ENCODE data around the gene EEIG2. TPM values are rescaled to one million over a fixed set of nuclear protein-coding genes. Genes with fewer than 3 reads are reported as not detected.

The EEIG2 gene
- total and polyA plus RNA-seq, 9 of the 15 experiments (the other 6 are each of a cell fraction or from before 2014, with no cell fraction given): 6.1 to 26.9 (median 15.2) TPM

DNA sequence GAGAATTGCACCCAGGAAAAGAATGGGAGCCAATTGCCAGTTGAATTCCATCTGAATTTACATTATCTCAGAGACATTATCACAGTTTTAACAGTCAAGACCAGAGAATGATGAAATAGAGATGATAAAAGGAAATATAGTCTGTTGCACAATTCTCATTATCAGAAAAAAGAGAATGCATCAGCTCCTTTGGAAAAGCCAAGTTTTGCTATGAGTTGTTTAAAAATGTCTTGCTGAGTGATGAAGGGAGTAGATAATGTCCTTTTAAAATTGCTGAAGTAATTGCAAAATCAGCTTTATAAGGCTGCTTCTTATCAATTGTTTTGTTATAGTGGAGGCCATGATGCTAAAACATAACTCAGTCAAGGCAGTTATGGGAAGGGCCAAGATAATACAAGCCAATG lies 37.9 kb upstream of the EEIG2 start (continued):
- TF ChIP-seq EP400 (IDR thresholded peaks at IDR 0.05): peak; percentile 38; the same call in 1 of the 2 replicates
- TF ChIP-seq ZNF778 (CRISPR knock-in tag; IDR thresholded peaks at IDR 0.05): no peak
- no peak for TF ChIP-seq PCBP2 (IDR thresholded peaks at IDR 0.05; ENCODE audit: low read depth, low read length, poor library complexity, severe bottlenecking)
- TF ChIP-seq, protein P1, sequence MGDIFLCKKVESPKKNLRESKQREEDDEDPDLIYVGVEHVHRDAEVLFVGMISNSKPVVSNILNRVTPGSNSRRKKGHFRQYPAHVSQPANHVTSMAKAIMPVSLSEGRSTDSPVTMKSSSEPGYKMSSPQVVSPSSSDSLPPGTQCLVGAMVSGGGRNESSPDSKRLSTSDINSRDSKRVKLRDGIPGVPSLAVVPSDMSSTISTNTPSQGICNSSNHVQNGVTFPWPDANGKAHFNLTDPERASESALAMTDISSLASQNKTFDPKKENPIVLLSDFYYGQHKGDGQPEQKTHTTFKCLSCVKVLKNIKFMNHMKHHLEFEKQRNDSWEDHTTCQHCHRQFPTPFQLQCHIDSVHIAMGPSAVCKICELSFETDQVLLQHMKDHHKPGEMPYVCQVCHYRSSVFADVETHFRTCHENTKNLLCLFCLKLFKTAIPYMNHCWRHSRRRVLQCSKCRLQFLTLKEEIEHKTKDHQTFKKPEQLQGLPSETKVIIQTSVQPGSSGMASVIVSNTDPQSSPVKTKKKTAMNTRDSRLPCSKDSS (IDR thresholded peaks at IDR 0.05; ENCODE audit: low read depth, partially characterized antibody): no peak
- no peak for TF ChIP-seq ARHGAP35 (IDR thresholded peaks at IDR 0.05; ENCODE audit: partially characterized antibody)
- peak; percentile 73 for TF ChIP-seq JUND (IDR thresholded peaks at IDR 0.05; ENCODE audit: borderline replicate concordance, low read depth, low read length)
- TF ChIP-seq JUND (tag; IDR thresholded peaks at IDR 0.05; ENCODE audit: borderline replicate concordance, low read depth, low read length): peak; percentile 73; the same call in 2 of the 3 replicates
- peak in 1 of 2 experiments; percentile 55; a peak in 1 of 4 replicates for TF ChIP-seq TEAD1 (CRISPR knock-in tag; IDR thresholded peaks at IDR 0.05)
- TF ChIP-seq GABPA (tag; conservative IDR thresholded peaks at IDR 0.05; ENCODE audit: low read depth): peak; percentile 45
- peak; percentile 85 for TF ChIP-seq MAFG (tag; conservative IDR thresholded peaks at IDR 0.05)
- peak; percentile 56 for TF ChIP-seq HDAC3 (IDR thresholded peaks at IDR 0.05; ENCODE audit: borderline replicate concordance, partially characterized antibody)
- TF ChIP-seq ZNF384 (IDR thresholded peaks at IDR 0.05; ENCODE audit: low read depth, low read length): no peak
- no peak for TF ChIP-seq NFIC (IDR thresholded peaks at IDR 0.05)
- peak; percentile 92 for TF ChIP-seq EP300 (IDR thresholded peaks at IDR 0.05; ENCODE audit: low read length)
- TF ChIP-seq, protein P2, sequence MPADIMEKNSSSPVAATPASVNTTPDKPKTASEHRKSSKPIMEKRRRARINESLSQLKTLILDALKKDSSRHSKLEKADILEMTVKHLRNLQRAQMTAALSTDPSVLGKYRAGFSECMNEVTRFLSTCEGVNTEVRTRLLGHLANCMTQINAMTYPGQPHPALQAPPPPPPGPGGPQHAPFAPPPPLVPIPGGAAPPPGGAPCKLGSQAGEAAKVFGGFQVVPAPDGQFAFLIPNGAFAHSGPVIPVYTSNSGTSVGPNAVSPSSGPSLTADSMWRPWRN (IDR thresholded peaks at IDR 0.05; ENCODE audit: low read depth): 0 out of 2 replicates have a peak, but pooled peaks have one; percentile 34
- TF ChIP-seq, protein P3, sequence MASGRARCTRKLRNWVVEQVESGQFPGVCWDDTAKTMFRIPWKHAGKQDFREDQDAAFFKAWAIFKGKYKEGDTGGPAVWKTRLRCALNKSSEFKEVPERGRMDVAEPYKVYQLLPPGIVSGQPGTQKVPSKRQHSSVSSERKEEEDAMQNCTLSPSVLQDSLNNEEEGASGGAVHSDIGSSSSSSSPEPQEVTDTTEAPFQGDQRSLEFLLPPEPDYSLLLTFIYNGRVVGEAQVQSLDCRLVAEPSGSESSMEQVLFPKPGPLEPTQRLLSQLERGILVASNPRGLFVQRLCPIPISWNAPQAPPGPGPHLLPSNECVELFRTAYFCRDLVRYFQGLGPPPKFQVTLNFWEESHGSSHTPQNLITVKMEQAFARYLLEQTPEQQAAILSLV (tag; IDR thresholded peaks at IDR 0.05): peak; percentile 69; the same call in 1 of the 2 replicates
- TF ChIP-seq NBN (IDR thresholded peaks at IDR 0.05; ENCODE audit: low read depth): peak; percentile 67; the same call in 1 of the 2 replicates
- TF ChIP-seq ZNF174 (CRISPR knock-in tag; IDR thresholded peaks at IDR 0.05): no peak
- no peak; the same call in 1 of the 2 replicates for TF ChIP-seq BRD4 (IDR thresholded peaks at IDR 0.05)
- TF ChIP-seq, protein P4, sequence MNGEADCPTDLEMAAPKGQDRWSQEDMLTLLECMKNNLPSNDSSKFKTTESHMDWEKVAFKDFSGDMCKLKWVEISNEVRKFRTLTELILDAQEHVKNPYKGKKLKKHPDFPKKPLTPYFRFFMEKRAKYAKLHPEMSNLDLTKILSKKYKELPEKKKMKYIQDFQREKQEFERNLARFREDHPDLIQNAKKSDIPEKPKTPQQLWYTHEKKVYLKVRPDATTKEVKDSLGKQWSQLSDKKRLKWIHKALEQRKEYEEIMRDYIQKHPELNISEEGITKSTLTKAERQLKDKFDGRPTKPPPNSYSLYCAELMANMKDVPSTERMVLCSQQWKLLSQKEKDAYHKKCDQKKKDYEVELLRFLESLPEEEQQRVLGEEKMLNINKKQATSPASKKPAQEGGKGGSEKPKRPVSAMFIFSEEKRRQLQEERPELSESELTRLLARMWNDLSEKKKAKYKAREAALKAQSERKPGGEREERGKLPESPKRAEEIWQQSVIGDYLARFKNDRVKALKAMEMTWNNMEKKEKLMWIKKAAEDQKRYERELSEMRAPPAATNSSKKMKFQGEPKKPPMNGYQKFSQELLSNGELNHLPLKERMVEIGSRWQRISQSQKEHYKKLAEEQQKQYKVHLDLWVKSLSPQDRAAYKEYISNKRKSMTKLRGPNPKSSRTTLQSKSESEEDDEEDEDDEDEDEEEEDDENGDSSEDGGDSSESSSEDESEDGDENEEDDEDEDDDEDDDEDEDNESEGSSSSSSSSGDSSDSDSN (IDR thresholded peaks at IDR 0.05; ENCODE audit: borderline replicate concordance in 1 of 2, low read depth in 2 of 2, low read length in 2 of 2): no peak
- TF ChIP-seq HDAC2 (IDR thresholded peaks at IDR 0.05): peak; percentile 68
- TF ChIP-seq IFI16 (CRISPR knock-in tag; IDR thresholded peaks at IDR 0.05): no peak

Data from K562 (cell line).